Activated CD4-positive, alpha-beta T cell treated with anti-CD3 and anti-CD28 coated beads for 24 hours (primary cell): ENCODE results near the gene FUT6.
"Not testable (repeated sequence)": the region's sequence is repeated elsewhere in the genome, so short reads cannot be mapped to it uniquely, and the experiment has no call there.

Experiments
- DNase-seq, 2 donors: peaks; one replicate each; pipeline ENCODE4 v3.0.0-alpha.2; 2020; ENCODE audit warnings: low read depth in 2 of 2

FUT6 gene

DNA sequence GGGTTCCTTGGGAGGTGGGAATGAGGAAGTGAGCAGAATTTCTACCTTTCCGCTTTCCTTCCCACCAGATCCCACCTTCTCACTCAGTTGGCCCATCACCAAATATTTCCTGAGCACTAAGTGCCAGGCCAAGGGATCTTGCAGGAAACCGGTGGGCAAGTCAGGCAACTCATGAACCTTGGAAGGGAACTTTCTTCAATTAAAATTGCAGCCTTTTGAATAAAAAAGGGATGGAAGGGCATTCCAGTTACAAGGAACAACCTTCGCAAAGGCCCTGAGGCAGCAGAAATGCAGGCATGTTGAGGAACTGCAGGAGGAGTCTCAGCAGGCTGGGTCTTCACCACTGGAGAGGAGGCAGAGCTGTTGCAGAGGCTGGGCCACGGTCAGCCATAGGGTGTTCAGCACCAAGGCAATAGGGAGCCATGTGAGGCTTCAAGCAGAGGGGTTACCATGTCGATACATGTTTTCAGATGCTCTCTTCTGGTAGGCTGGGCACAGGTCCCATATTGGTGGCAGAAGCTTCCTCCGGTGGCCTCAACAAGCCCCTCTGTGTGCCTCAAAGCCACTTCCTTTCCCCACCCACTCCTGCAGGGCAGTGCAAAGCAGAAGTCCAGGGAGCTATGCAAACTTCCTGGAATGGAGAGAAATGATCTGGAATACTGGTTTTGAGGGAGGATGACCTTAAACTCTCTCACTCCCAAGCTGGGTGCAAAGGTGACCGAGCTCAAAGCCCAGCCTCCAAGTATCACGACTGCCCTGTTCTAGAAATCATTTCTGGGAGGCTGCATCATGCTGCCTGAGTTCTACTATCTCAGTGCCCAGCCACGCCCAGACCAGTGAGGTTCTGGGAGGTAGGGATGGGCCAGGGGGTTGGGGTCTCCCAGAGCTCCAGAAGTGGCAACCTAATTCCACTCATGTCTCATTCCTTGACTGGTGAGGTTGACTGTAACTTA lies at the start of gene FUT6:
Gene FUT6 (minus strand): TSS at position 638 of the 953 bp plus-strand sequence. CDS start 7,135 bp downstream, outside the sequence.
- DNase-seq, result no peak

DNA sequence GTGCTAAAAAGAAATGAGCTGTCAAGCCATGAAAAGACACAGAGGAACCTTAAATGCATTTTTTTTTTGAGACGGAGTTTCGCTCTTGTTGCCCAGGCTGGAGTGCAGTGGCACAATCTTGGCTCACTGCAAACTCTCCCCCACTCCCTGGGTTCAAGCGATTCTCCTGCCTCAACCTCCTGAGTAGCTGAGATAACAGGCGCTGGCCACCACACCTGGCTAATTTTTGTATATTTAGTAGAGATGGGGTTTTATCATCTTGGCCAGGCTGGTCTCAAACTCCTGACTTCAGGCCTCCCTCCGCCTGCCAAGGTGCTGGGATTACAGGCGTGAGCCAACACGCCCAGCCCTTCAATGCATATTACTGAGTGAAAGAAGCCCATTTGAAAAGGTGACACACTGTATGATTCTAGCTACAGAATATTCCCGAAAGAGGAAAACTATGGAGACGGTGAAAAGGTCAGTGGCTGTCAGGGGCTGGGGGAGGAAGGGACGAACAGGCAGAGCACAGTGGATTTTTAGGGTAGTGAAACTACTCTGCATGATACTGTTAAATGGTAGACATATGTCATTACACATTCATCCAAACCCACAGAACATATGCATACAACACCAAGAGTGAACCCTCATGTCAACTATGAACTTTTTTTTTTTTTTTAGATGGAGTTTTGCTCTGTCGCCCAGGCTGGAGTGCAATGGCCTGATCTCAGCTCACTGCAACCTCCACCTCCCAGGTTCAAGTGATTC lies 44.7 kb upstream of the FUT6 start:
- DNase-seq, result not testable (repeated sequence)

DNA sequence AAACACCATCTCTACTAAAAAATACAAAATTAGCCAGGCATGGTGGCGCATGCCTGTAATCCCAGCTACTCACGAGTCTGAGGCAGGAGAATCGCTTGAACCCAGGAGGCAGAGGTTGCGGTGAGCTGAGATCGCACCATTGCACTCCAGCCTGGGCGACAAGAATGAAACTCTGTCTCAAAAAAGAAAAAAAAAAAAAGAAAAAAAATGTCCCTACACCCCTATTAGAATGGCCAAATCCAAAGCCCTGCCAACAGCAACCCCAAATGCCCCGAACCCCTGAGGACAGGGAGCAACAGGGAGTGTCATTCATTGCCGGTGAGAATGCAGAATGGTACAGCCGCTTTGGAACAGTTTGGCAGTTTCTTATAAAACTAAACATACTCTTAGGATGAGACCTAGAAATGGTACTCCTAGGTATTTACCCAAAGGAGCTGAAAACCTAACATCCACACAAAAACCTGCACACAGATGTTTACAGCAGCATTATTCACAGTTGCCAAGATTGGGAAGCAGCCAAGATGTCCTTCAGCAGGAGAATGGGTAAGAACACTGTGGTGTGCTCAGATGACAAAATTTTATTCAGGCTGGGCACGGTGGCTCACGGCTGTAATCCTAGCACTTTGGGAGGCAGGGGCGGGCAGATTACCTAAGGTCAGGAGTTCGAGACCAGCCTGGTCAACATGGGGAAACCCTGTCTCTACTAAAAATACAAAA lies 43.8 kb upstream of the FUT6 start:
- DNase-seq, result not testable (repeated sequence)

GRCh38 chr19:5882421-5882968 lies 43.0 kb upstream of the FUT6 start:
- no peak for DNase-seq

DNA sequence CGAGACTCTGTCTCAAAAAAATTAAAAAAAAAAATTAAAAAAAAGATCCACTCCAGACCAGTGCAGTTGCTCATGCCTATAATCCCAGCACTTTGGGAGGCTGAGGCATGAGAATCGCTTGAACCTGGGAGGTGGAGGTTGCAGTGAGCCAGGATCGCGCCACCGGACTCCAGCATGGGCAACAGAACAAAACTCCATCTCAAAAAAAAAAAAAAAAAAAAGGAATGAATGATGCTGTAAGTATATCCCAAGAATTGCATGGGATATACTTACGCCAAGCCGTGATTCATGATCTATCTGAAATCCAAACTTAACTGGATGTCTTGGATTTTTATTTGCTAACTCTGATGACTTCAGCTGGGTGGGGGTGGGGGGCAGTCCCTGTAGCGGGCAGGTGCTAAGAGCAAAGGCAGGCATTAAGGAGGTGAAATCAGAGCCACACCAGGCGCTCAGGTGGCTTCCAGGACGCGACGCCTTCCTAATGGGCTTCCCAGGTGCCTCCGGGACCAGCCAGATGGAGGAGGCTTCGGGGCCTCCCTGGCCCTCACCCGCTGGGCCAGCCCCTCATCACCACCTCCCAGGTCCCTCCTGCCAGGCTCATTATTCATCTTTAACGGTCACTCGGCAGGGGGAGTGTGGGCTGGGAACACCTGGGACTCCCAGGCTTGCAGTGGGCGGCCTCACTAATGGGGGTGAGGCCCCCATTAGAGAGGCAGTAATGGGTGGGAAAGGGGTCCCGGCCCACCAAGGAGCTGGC lies 42.2 kb upstream of the FUT6 start:
- no peak for DNase-seq

DNA sequence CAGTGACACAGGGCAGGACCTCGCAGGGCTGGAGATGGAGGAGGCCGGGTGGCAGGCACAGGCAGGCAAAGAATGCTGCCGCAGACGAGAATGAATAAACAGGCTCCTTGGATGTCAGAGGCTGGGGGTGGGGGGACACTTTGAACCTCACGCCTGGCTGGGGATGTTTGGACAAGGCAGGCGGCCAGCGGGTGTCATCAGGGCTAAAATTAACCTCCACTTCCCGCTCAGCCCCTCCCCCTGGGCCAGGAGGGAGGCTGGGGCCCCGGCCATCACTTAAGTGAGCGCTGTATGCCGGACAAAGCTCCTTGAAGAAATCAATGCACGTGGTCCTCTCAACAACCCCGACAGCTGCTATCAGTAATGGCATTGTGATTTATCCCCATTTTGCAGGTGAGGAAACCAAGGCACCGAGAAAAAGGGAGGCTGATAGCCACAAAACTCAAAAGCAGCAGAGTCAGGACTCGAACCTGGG lies 41.1 kb upstream of the FUT6 start:
- no peak for DNase-seq

GRCh38 chr19:5880196-5880595 lies 40.7 kb upstream of the FUT6 start:
- DNase-seq, result no peak

GRCh38 chr19:5877882-5878281 lies 38.4 kb upstream of the FUT6 start:
- DNase-seq, result no peak

DNA sequence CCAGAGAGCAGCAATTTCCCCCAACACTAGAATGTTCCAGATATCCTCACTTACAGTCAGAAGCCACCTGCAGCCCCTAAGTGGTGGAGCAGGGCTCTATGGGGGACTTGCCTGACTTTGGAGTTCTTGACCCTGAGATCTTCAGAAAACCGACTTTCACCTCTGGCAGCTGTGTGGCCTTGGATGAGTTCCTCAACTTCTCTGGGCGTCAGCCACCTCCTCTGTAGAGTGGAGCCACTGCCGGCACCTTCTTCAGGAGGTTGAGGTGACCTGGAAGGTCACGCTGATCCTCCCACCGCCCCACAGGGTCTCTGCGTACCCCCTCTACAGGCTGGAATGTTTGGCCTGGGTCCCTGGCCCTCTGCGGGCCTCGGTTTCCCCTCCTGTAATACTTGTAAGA lies 37.9 kb upstream of the FUT6 start:
- DNase-seq, result no peak

DNA sequence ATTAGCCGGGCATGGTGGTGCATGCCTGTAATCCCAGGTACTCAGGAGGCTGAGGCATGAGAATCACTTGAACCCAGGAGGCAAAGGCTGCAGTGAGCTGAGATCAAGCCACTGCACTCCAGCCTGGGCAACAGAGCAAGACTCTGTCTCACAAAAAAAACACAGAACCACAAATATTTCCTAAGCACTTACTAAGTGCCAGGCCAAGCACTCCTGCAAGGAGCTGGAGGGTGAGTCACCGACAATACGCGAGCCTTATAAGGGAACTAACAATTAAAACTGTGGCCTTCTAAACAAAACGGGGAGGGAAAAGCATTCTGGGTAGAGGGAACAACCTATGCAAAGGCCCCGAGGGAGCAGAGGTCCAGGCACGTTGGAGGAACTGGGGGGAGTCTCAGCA lies 35.0 kb upstream of the FUT6 start:
- DNase-seq, result not testable (repeated sequence)

DNA sequence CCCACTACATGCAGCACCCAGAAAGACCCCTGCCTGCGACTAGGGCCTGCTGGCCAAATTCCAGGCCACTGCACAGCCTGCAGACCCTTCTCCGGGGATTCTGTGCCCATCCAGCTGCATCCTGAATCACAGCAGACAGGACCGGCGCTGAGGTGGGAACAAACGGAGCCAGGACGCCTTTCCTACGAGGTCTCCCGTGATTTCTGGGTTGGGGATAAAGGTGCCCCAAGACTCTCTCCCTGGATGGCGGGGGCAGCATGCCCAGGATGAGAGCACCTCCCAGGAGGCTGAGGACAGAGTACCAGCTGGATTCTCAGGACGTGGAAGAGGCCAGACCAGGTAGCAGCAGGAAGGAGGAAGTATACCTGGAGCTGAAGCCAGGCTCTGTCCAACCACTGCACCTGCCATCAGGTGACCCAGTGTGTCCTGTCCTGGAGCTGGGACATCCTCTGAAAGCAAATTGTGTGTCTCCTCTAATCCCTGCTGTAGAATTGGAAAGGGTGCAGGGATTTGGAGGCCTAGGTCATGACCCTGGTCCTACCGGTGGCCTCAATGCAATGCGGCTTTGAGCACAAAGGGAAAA lies 34.2 kb upstream of the FUT6 start:
- DNase-seq, result no peak

DNA sequence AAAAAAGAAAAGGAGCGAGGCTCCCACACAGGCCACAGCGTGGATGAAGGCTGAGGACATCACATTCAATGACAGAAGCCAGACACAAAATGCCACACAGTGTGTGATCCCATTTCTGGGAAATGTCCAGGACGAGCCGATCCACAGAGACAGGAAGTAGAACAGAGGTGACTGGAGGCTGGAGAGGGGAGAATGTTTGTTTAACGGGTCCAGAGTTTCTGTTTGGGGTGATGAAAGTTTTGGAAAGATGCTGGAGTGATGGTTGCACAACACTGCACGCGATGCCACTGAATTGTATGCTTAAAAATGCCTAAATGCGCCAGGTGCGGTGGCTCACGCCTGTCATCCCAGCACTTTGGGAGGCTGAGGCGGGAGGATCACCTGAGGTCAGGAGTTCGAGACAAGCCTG lies 31.5 kb upstream of the FUT6 start:
- DNase-seq, result no peak

- DNase-seq, result no peak
Measured at GRCh38 chr19:5867201-5868136, 28.0 kb upstream of the FUT6 start.

DNA sequence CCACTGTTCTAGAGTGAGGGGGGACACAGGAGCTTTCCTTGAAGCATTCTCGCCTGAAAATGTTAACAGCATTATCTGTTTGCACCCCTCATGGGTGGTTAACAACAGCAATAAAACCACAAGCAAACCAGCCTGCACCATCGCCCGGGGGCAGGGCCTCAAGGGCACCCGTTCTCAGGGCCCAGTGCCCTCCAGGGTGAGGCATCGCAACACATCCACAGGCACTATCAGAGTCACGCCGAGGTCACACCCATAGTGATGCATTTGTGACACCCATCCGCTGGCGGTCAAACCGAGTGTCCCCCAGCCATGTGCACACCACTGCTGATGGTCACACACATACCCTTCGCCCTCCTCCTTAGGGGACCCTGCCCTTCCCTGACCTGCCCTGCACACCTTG lies 26.3 kb upstream of the FUT6 start:
- no peak for DNase-seq

DNA sequence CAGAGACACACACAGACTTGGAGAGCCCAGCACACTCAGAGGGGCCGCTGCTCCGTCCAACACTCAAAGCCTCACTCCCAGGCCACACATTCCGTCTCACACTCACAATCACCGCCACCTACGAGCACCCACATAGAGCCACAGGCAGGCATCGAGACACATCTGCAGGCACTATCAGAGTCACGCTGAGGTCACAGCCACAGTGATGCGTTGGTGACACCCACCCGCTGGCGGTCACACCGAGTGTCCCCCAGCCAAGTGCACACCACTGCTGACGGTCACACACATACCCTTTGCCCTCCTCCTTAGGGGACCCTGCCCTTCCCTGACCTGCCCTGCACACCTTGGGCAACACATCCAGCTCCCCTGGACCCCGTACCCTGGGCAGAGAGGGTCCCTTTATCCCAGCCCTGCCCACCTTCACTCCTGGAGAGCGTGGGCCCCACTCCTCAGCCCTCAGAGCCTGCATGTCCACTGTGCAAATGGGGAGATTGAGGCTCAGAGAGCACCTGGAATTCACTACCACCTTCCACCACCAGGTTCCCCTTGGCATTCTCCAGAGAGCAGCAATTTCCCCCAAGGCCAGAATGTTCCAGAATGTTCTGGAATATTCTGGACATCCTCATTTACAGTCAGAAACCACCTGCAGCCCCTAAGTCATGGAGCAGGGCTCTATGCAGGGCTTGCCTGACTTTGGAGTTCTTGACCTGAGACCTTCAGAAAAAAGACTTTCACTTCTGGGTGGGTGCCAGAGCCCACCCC lies 25.4 kb upstream of the FUT6 start:
- DNase-seq, result no peak

DNA sequence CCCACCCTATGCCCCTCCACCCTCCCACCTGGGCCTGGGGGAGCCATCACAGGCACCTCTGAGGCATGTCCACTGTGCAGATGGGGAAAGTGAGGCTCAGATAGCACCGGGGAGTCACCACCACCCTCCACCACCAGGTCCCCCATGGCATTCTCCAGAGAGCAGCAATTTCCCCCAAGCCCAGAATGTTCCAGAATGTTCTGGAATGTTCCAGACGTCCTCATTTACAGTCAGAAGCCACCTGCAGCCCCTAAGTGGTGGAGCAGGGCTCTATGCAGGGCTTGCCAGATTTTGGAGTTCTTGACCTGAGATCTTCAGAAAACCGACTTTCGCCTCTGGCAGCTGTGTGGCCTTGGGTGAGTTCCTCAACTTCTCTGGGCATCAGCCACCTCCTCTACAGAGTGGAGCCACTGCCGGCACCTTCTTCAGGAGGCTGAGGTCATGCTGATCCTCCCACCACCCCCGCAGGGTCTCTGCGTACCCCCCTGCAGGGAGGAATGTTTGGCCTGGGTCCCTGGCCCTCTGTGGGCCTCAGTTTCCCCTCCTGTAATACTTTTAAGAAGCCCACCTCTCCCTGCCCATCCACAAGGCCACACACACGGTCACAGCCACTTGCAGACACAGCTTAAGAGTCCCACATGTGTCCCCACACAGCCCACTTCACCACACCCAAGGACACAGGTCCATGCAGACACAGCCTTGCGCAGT lies 24.7 kb upstream of the FUT6 start:
- no peak for DNase-seq

DNA sequence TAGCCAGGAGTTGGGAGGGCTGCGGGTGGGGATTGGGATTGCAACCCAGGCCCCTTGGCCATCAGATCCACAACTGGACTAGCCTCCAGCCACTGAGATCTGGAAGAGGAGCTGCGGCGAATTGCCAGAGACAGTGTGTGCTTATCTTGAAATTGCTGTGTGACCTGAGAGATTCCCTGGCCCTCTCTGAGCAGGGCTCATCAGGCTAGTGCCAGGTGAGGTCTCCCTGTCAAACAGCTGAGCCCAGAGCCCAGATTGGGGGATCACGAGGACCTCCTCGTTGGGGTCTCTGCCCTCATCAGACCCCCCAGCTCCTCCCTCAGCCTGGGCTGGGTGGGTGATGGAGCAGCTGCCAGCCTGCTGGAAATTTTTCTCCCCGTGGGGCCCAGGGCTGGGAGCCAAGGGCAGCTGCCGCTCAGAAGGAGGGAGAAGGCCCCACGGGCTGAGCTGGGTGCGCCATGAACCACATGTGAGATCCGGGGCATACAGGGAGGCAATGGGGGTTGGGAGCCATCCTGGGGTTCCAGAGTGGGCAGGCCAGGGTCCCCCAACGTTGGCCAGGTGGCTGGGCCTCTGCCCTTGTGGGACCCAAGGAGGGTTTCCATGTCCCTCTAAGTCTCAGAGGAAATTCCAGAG lies 23.6 kb upstream of the FUT6 start:
- no peak for DNase-seq
